SKM-1 (cell line): Measurements from ENCODE around the gene FAM110D.

Experiments
- DNase-seq: peaks from one replicate; lab custom pipeline; 2025; ENCODE audit not compliant: unreplicated experiment; lab: John Stamatoyannopoulos, UW

Gene FAM110D

GRCh38 chr1:26158908-26159742 lies at the start of gene FAM110D:
Gene FAM110D, plus strand, starts transcription at chr1:26159079. Its CDS starts 2,213 bp downstream, at chr1:26161292.
- DNase-seq, result no peak

- no peak for DNase-seq
Observed at GRCh38 chr1:26109229-26110164, 49.4 kb upstream of the FAM110D start.

DNA sequence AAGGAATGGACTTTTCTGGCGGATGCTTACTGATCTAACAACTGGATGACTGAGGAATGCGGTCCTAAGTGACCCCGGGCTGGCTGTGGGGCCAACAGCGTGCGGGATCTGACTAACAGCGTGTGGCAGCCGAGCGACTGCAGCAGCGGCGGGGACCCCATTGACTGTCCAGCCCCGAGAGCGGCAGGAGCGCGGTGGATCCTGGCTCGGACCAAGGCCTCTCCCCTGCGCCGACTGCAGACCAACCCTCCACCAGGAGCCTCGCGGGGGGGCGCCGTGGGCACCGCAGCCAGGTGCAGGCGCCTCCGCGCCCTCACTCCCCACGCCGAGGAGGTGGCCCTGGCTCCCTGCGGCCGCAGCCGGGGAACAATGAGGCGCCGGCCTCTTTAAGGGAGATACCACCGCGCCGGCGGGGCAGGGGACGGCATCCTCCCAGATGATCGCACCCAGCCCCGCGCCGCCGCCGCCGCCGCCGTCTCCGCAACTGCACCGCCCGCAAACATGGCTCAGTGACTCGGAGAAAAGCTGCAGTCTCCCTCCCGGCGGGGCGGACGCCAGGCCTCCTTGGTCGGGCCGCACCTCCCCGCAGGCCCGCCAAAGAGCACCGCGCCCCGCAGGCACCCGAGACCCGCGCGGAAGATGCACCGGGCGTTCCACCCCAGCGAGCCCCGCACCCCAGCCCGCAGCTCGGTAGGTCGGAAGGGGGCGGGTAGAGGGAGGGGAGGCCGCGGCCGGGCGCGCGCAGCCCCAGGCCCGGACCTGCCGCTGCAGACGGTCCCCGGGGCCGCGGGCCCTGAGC lies 47.9 kb upstream of the FAM110D start:
- peak; percentile 75 for DNase-seq

DNA sequence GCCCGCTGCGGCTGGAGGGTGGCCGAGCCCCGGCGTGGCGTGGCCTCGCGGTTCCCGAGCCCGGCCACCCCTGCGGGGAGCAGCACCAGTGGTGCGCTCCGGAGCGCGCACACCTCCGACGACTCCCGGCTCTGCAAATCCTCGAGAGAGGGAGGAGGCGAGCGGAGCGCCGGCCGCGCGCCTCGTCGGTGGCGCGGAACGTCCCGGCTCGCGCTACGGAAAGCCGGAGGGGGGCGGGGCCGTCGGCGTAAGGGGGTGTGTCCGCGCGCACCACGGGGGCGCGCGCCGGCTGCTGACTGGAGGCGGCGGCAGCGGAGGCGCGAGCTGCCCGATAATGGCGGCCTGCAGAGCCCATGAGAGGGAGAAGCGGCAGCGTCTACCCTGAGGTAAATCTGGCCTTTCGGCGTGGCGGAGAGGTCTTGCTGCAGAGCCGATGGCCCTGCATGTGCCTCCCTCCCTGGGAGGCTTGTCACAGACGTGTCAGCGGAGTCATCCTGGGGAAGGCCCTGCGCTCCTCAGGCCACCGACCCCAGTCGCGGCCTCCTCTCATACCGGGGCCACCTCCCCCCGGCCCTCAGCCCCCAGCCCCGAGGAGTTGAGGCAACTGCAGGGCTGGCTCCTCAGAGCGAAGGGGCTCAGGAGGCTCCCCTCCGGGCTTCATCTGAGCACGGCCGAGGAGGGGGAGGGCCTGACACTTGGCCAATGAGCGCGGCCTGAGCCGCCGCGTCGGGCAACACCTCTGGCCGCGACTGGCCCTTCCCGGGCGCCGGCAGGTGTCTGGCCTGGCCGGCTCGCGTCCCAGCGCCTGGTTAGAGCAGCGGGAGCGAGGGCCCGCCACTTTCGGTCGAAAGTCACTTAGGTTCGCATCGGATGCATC lies 47.1 kb upstream of the FAM110D start, which contains the start of gene PDIK1L:
Gene PDIK1L, plus strand, starts transcription at position 295 of the 877 bp plus-strand sequence. CDS start 2,485 bp downstream, outside the sequence.
- DNase-seq, result peak; percentile 88

- no peak for DNase-seq
Observed at GRCh38 chr1:26112407-26112775, 46.5 kb upstream of the FAM110D start.

DNA sequence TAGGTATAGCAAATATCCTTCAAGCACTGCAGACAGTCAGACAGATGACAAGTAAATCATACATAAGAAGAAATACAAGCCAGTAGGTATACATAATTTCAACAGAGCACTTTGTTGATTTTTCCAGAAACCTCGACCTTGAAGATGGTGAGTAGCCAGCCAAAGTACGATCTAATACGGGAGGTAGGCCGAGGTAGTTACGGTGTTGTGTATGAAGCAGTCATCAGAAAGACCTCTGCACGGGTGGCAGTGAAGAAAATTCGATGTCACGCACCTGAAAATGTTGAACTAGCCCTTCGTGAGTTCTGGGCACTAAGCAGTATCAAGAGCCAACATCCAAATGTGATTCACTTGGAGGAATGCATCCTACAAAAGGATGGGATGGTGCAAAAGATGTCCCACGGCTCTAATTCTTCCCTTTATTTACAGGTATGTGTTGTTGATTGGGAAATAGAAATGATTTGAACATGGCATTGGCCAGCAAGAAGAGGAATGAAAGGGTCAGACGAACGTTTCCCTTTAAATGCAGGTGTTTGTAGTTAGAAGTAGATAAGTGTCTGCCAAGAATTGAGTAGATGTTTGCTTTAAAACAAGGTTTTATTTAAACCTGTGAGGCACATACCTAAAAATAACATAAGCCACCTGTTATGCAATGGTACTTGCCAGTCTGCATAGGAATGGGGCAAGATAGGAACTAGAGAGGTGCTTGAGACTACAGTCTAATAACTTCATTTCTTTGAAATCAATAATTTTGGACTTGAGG lies 44.5 kb upstream of the FAM110D start:
- DNase-seq, result no peak

DNA sequence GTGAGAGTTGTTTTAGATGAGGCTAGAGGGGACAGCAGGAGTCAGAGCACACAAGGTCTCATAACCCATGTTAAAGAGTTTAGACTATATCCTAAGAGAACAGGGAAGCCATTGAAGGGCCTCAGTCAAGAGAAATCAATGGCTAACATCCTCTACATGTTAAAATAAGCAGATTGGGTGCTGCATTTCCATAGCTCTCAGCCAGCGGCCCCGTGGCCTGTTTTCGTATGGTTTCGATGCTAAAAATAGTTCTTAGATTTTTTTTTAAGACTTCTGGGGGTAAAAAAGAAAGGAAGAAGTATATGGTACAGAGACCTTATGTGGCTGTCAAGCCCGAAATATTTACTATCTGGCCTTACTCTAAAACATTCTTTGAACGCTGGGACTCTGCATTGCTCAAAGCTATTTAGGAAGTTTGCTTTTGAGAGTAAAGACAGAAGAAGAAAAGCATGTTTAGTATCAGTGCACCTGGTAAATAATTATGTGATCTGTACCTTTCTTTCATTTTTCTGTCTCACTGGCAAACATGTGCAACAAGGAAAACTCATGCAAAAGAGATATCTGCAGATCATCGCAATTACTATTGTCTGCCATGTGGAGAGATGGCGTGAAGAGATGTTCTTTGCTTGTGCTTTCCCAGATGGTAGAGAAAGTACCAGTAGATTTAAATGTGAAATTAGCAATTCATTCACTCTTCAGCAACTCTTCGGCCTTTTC lies 38.8 kb upstream of the FAM110D start:
- no peak for DNase-seq

- no peak for DNase-seq
Observed at GRCh38 chr1:26121854-26122773, 36.8 kb upstream of the FAM110D start.

DNA sequence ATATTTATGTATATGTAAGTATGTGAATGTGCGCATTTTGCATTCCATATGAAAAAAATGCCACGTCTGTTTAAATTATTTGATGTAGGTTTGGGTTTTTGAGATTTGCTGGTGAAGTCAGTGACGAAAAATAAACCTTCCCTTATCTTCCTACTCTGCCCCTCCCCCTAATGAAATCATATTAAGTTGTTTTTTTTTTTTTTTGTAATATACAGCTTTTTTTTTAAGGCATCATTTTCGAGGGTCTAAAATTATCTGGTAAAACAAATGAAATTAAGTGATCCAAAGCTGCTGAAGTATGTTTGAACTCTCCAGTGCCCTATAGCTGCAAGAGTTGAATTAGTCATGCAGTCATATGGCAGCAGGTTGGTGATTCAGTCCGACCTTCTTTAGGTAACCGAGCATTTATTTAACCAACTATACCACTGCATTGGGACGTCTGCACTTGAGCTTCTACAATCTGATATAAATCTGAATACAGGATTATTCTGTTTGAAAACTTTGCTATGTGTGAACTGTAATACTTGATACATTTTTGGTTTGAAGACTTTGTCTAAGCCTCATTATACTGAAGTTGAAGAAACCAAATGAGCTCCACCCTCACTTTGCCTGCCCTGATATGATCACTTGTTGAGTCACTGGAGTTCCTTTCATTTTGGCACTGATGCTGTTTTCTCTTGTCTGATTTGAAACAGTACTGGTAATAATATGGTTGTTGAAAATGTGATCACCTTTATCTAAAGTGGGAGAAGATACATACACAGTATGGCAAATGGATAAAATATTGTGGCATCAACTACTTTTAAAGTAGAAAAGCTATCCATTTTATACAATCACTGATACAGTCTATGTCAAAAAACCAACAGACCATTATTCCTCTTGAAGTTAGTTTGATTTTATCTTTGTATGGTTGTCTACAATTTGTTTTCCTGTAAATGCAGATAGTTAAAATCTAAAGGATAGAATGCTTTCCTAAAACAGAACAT lies 35.6 kb upstream of the FAM110D start:
- DNase-seq, result no peak

GRCh38 chr1:26124418-26125331 lies 34.2 kb upstream of the FAM110D start:
- no peak for DNase-seq

- no peak for DNase-seq
Observed at GRCh38 chr1:26125382-26125781, 33.5 kb upstream of the FAM110D start.

DNA sequence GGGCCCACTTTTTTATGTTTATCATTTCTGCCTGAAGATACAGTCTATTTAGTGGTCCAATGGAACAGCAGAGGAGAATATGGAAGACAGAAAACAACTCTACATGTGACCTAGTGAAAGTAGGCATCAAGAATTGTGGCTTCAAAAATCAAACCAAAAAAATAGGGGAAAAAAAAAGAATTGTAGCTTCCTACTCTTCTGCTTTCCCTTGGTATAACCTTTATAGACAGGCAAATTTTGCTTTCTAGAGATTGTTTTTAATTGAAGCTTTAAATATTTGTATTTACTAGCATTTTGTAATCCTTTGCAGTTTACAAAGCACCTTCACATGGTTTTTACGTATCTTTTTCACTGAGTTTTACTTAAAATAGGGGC lies 32.9 kb upstream of the FAM110D start:
- DNase-seq, result no peak

- peak; percentile 60 for DNase-seq
Observed at GRCh38 chr1:26126321-26127084, 32.4 kb upstream of the FAM110D start.
